ENCODE measurements around the gene IPMK.
"Not testable (repeated sequence)": the region's sequence is repeated elsewhere in the genome, so short reads cannot be mapped to it uniquely, and the experiment has no call there.

Gene IPMK

DNA sequence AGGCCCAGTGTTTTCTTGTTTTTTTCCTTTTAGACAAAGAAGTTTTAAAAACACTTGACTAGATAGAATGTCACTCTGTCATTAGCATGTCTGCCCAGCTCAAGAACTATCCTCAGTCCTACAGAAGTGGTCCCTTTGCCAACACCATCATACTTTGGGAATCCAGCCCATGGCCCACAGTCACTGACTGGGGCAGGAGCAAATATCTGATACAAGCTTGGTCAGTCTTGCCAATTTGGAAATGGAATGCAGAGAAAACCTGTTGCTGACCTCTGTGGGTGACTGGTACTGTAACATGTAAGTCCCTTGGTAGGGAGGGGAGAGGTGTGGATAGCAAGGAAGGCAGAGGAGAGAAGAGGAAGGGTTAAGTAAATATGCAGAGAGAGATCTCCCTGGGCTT is 47.8 kb downstream of the IPMK start:
- DNase-seq, result no peak

DNA sequence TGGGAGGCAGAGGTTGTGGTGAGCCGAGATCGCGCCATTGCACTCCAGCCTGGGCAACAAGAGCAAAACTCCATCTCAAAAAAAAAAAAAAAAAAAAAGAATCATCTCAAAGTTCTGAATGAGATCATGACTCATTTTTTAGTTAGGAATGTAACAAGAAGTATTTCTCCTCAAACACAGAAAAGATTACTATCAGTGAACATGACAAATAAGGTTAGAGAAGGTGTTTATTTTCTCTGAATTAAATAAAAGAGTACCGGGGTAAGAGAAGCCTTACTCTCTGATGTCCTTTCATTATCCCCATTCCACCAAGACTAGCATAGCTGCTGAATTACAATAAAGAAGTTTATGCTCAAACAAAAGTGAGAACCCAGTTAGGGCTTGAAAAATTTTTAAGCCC is 50.1 kb downstream of the IPMK start:
- DNase-seq, result no peak

DNA sequence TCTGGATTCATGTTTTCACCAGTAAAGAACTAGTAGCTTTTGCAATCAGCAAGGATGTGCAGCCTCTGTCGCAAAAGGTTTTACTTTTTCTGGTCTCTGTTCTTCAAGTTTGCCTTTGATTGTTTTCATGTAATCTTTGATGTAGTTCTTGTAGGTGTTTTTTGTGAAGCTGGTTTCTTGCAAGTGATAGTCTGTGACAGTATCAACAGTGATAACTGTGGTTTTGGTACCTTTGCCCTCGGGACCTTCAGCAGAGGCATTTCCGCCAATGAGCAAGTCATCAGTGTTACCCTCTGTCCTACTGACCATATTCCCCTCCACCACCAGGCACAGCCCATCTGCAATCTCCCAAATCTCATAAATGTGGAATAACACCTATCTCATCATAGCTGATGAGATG is 55.1 kb downstream of the IPMK start:
- no peak for DNase-seq

DNA sequence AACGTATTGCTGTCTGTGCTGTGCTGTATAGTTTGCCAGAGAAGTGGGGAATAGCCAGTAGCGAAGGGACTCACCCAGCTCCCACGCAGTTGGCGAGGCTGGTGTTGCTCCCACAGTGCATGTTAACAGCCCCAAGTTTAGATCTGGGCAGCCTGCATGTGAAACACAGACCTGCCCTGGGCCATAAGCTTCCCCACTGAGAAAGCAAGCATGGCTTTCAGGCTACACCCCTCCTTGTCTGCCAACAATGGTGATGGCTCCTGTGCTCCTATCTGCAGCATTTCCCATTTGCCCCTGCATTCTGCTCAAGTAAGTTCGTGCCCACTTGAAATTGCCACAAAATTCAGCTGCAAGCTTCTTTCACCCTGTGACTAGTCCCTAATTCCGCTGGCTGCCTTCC is 57.5 kb downstream of the IPMK start:
- no peak for DNase-seq

DNA sequence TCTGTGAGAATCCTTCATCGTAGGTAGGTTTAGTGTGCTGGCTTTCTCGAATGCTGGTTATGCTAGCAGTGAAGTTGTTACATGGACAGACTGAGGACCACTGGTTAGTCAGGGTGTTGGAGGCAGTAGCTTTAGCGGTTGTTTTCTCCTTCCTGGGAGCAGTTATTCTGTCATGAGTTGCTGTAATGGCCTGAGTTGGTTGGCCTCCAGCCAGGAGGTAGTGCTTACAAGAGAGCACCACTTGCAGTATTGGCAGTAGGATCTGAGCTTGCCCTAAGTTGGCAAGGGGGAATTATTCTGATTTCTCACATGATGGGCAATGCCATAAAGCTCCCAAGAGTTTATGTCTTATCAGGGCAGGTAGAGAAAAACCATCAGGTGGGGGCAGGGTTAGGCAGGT is 58.0 kb downstream of the IPMK start:
- peak; percentile 1 for DNase-seq

DNA sequence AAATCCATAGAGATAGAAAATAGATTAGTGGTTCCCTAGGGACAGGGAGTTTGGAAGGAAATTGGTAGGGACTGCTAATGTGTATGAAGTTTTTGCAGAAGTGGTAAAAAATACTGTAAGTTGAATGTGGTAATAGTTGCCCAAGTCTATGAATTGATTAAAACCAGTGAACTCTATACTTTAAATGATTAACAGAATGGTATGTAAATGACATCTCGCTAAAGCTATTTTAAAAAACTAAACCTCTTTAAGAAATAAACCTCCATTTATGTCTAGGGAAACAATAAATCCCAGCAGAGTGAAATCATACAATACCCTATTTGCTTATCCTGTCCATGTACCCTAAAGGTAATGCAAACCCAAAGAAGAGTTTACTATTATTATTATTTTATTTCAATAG is 61.4 kb downstream of the IPMK start:
- no peak for DNase-seq

DNA sequence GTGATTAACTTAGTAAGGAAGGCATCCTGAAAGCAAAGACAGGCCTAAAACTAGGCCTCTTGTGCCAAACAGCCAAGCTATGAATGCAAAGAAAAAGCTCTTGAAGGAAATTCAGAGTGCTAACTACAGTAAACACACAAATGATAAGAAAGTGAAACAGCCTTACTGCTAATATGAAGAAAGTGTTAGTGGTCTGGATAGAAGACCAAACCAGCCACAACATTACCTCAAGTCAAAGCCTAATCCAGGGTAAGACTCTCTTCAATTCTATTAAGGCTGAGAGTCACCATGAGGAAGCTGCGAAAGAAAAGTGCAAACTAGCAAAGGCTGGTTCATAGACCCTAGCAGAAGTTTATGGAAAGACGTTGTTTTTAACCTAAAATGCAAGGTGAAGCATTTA is 66.0 kb downstream of the IPMK start:
- no peak for DNase-seq

DNA sequence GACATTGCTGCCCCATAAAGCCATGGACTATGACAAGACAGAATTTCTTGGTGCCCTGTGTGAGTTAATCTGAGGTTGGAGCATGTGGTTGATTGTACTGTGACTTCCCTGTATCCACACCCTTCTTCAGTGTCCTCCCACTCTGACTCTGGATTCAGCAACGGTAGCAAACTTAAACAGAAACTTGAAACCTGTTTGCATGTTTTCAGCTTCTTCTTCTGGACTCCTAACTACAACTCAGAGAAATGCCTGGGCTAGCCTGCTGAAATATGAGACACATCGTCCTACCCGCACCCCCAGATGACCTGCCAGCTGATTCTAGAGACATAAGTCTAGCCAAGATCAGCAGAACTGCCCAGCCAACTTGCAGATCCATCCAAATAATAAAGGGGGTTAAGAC is 78.4 kb downstream of the IPMK start:
- no peak for DNase-seq

DNA sequence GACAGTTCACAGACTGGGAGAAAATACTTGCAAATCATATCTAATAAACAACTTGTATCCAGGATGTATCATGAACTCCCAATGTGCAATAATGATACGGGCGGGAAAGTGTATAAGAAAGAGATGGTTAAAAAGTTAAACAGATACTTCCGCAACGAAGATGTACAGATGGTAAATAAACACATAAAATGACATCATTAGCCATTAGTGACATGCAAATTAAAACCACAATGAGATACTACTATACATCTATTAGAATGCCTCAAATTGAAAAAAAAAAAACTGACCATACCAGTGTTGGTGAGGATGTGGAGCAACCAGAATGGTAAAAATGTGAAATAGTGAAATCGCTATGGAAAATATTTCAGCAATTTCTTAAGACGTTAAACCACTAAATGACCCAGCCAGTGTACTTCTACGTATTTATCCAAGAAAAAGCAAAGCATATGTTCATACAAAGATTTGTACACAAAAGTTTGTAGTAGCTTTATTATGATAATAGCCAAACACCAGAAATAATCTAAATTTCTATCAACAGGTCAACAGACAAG is 83.5 kb downstream of the IPMK start:
- no peak for DNase-seq

DNA sequence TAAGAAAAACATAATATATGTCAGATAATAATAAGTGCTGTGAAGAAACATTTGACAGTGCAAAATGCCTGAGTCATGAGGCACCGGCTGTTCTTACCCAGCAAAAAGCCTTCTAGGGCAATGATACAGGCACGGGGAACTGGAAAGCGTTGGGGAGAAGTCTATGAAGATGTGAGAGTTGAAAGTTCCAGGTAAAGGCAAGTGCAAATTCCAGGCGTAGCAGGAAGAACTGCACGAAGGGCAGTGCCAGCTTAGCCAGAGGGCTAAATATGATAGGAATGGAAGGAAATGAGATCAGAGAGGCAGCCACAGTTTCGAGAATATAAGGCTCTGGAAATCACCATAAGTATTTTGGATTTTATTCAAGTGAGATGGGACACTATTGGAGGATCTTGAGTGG is 87.0 kb downstream of the IPMK start:
- no peak for DNase-seq

DNA sequence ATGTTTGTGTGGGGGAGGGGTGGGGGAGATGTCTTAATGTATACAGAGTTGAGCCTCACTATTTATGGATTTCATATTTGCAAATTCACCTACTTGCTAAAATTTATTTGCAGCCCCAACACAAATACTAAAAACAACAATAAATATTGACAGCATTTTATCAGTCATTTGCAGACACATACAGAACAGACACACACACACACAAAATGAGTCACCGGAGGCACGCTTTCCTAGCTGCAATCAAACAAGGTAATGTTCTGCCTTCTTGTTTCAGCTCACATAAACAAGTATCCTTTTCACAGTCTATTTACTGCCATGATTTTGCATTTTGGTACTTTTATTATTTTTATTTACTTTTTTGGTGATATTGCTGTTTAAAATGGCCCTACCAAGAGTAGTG is 88.5 kb downstream of the IPMK start:
- no peak for DNase-seq

DNA sequence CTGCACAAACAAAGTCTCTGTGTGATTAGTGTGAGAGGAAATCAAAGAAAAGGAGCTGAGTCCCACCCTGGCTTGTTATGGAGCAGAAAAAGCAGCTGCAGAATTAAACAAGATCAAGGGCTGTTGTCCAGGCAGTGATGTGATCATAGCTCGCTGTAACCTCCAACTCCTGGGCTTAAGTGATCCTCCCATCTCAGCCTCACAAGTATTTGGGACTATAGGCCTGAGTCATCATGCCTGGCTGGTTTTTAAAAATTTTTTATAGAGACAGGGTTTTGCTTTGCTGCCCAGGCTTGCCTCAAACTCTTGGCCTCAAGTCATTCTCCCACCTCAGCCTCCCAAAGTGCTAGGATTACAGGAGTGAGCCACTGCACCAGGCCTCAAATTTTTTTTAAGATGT is 88.9 kb downstream of the IPMK start:
- no peak for DNase-seq

DNA sequence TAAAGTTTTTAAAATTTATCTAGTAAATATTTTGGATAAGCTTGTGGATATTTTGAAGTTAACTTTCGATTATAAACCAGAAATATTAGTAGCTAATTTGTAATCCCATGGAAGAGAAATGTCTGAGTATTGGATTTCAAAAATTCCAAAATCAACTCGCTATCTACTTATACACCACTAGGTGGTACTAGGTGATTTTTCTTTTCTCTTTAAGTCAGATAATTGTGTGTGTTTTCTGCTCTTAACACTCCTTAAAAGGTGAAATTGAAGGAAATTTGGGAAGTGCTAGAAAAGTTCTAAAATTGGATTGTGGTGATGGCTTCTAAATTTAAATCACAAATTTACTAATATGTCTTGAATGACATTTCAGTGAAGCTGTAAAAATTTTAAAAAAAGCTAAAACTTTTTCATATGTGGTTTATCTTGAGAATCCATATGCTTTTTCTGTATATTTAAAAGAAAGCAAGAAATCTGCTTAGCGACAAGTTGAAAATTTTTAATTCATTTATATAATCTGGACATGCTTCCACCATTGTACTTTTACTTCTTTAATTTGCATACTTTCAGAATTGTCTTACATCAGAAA is 90.2 kb downstream of the IPMK start:
- DNase-seq, result peak; percentile 6

DNA sequence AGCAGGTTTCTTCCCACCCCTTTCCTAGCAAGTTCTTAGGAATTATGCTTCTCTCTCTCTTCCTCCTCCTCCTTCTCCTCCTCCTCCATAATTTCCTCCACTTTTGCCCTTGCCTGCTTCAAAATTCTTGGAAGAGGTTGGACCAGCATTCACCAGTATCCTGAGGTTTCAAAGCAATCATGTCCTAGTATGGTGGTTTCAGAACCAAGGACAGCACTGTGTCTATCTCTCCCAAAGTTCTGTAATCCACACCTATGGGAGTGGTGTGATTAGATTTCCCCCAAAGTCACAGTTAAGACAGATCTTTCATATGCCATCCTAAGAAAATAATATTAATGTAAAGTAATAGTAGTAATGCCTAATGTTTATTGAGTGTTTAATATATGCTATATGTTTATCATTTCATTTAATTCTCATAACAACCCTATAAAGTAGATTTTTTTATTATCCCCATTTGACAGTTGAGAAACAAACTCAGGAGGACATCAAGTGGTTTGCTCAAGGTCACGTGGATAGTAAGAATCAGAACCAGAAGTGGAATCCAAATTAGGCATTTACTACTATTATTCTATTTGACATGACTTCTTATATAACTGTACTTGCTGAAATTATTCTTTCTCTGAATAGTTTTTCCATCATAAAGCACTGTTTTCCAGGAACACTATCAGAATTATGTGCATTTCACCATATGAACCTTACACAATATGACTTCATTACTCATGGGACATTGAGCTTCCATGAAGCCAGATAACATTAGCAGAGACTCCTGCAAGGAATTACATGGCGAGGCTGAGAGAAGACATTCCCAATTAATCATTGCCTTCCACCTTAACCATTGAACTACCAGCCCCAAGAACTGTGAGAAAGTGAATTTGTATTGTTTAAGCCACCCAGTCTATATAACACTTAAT is 91.4 kb downstream of the IPMK start:
- no peak for DNase-seq

DNA sequence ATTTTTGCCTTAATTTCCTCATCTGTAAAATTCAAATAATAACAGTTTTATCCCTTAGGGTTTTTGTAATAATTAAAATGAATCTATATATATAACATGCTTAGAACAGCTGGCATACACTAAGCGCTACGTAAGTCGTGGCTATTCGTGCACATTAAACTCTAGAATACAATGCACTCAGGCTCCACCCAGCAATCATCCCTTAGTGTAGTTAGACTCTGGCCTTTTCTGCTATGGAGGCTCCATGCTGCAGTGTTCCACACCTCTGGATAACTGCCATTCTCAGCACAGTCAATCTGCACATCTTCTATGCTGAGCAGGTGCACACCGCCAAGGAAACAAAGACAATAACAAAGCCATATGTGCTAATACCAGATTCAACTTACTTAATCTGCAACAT is 92.9 kb downstream of the IPMK start:
- DNase-seq, result no peak

DNA sequence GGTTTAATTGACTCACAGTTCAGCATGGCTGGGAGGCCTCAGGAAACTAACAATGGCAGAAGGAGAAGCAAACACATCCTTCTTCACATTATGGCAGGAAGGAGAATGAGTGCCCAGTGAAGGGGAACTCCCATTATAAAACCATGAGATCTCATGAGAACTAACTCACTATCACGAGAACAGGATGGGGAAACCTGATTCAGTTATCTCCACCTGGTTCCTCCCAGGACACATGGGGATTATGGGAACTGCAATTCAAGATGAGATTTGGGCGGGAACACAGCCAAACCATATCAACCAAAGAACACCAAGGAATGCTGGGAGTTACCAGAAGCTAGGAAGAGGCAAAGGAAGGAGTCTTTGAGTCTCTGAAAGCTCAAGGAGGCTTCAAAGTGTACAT is 94.3 kb downstream of the IPMK start:
- DNase-seq, result no peak

DNA sequence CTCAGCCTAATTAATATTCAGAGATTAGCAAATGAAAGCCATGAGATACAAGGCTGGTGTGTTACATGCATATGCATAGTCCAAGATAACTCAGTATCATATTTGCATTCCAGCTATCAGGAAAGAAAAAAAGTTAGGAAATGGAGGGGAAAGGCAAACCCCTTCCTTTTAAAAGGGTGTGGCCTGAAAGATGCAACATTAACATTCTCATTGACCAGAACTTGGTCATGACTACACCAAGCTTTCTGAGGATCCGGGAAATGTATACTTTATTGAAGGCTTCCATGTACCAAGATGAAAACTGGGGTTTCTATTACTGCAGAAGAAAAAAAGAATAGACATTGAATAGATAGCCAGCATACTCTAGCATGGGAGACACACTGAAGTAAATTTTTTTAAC is 96.5 kb downstream of the IPMK start:
- no peak for DNase-seq

DNA sequence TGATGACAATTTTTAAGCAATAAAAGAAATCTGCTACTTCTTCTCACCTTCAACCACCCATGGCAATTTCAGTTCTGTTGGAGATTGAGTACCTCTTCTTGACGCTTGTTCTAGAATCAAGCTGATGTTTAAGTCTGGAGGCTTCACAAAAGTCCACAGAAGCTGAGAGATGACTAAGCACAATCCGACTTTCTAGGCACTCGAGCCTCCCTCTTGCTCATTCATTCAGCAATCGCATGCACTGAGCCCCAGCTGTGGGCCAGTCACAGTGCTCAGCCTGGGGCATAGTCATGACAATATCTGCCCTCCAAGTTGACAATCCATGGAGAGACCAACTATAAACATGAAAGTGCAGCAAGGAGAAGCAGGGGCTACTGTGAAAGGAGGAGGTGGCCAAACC is 103.2 kb downstream of the IPMK start:
- no peak for DNase-seq

DNA sequence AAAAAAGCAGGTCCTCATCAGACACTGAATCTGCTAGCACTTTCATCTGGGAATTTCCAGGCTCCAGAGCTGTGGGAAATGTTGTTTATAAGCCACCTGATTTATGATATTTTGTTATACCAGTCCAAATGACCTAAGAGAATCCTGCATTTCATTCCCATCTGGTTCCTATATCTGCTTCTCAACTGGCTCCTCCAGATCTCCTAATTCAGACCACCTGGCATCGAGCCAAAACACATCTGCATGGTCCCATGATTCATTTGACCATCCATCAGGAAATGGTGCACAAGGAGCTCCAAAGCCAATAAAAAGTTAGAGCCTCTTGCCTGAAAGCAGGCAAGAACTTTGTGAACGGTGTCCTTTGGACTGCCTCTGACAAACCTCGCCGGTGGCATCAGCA is 108.9 kb downstream of the IPMK start:
- DNase-seq, result no peak

DNA sequence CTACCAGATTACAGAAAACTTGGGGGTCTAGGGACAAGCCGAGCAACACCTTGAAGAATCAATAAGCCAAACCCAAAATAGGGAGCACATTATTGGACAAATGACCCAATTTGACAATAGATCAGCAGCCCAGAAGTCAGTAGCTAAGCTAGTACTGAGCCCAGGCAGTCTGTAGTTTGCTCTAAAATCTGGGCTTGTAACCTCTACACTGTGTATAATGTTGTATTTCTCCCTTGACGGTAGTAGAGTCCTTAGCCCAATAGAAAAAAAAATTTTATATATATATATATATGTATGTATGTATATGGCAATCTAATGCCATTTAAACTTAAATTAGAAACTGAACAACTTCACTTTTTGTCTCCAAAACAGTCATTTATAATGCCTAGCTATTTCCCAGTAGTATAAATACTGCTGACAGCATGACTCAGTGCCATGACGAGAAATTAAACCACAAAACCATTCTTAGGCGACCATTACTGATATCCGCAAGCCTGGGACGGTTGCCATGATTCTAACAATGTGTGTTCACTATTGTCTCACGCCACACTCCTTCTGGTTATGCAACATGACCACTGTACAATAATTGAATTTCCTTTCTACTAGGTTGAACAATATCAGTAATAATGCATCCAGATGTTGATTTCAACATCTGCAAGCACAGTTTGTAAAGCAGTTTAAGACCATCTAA is 110.5 kb downstream of the IPMK start:
- DNase-seq, result no peak

DNA sequence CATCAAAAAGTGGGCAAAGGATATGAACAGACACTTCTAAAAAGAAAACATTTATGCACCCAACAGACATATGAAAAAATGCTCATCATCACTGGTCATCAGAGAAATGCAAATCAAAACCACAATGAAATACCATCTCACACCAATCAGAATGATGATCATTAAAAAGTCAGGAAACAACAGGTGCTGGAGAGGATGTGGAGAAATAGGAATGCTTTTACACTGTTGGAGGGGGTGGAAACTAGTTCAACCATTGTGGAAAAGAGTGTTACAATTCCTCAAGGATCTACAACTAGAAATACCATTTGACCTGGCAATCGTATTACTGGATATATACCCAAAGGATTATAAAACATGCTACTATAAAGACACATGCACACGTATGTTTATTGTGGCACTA is 111.8 kb downstream of the IPMK start:
- not testable (repeated sequence) for DNase-seq

DNA sequence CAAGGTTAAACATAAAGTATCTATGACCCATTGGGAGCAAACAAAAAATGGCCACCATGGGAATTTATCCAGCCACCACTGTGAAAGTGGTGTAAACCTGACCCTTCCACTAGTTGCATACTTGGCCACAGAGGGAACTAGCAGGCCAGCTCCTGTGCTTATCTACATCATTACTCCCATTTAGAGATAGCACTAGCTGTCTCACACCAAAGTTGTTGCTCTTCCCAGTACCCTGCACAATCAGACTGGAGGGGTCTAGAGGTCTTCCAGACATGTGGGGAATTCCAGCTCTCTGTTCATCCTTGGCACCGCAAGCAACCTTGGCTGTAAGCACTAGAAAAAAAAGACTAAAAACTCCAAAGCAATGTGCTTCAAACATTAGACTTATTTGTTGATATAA is 113.9 kb downstream of the IPMK start:
- DNase-seq, result no peak

DNA sequence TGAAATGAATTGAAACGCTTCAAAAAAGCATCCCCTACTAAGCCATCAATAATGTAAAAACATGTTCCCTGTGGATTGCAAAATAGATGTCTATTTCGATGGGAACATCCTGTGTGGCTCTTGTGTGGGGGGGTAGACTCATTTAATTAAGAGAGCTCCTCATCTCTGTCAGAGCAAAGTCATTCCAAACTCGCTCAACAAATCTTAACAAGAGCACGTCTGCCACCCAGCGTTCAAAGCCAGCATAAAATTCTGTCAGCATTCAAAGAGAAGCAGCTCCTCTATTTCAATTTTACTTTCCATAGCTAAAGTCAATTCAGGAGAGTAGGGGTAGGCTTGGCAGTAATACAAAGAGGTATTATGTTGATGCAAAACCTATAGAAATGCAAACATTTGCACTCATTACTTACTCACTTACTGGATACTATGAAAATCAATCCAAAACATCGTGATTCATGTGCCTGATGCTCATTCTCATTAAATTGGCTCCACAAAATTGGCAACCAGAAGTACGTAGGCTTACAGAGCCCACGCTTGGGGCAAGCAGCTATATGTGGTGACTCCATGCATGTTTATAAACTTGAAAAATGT is 114.9 kb downstream of the IPMK start:
- peak; percentile 50 for DNase-seq

DNA sequence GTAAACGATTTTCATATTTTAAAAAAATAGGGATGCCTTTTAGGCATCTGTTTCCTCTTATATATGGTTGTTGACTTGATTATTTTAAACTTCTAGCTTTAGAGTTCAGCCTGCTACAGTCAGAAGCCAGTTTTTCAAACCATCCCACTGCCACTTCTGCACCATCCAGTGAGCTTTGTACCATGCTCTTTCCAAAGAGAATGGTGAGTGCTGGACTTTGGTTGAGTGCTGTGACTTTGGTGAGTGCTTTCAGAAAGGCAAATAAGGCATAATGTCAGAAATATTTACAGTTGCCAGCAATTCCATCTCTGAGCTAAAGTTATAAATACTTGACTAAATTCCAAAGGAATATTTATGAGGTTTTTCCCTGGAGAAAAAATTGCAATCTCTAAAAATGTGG is 117.4 kb downstream of the IPMK start:
- no peak for DNase-seq

Data from NCI-H1436 (cell line).